Measurements from ENCODE around the gene FAM111A. TPM values are rescaled to one million over a fixed set of nuclear protein-coding genes. Genes with fewer than 3 reads are reported as not detected.
A peak's percentile ranks its signal among the peaks of the same experiment; 100 is the strongest.

The FAM111A gene
- total RNA-seq, 1 experiment from 2014 or later = 20.1 TPM

- H4K8ac ChIP-seq (replicated peaks; ENCODE audit: insufficient read length, low read depth, low read length) = no peak overlapping the region
- H3K14ac ChIP-seq (ENCODE audit: insufficient read depth, low read length) = no peak overlapping the region
- no peak overlapping the region for H3K23ac ChIP-seq (ENCODE audit: insufficient read length, low read depth, low read length)
- no peak overlapping the region for H3K4me2 ChIP-seq (ENCODE audit: insufficient read depth, insufficient read length, low read length)
- no peak overlapping the region for H3K4ac ChIP-seq (ENCODE audit: low read depth, low read length)
- H2AK5ac ChIP-seq (ENCODE audit: insufficient read length, low read length) = no peak overlapping the region
- Mint-ChIP-seq H3K36me3 (ENCODE audit: insufficient read depth in 1 of 3, low read depth in 3 of 3) (peaks cover 32 to 62% (median 35%) of the 10 kb centered on the region in 3 experiments; a peak in 6 of 7 replicates), H3K27me3 (ENCODE audit: low read depth) (no peaks in the 10 kb centered on the region), H3K9me3 (no peaks in the 10 kb centered on the region), H3K4me1 (peaks cover 2 to 3% of the 10 kb centered on the region in 2 experiments; a peak in 2 of 4 replicates), H3K27ac (peak overlapping the region in 1 of 3 experiments; percentile 53; a peak in 3 of 7 replicates), H3K4me3 (no peak overlapping the region)
- H4K91ac ChIP-seq (ENCODE audit: insufficient read length, low read depth, low read length) = no peak overlapping the region
- WGBS (ENCODE audit: extremely low coverage, insufficient read length, low lambda C conversion rate) = no CpG with 5 or more reads among the region's 3 CpGs
- H3K4me1 ChIP-seq (ENCODE audit: insufficient read depth, low read length) = no peaks in the 10 kb centered on the region
- H4K5ac ChIP-seq (ENCODE audit: insufficient read length, low read depth, low read length) = no peak overlapping the region
- no peak overlapping the region for H3T11ph ChIP-seq (ENCODE audit: low read length)
- no peak overlapping the region for H2BK15ac ChIP-seq (ENCODE audit: low read depth, low read length)
- no peak overlapping the region for H2BK20ac ChIP-seq (ENCODE audit: low read depth, low read length, poor library complexity, severe bottlenecking)
- H3K79me2 ChIP-seq (ENCODE audit: insufficient read depth, low read length) = no peaks in the 10 kb centered on the region; the same call in 1 of the 2 replicates
- no peak overlapping the region for H3K9ac ChIP-seq (ENCODE audit: extremely low read depth, insufficient read length, low read length)
- H2AFZ ChIP-seq (ENCODE audit: low read length) = no peak overlapping the region
- no peaks in the 10 kb centered on the region for H4K20me1 ChIP-seq (ENCODE audit: control insufficient read depth, insufficient read depth, insufficient read length)
- peaks cover 4% of the 10 kb centered on the region for H3K9me3 ChIP-seq (ENCODE audit: control insufficient read depth, low read depth, low read length)
- H3K79me1 ChIP-seq (ENCODE audit: insufficient read depth, low read depth, low read length, poor library complexity, severe bottlenecking) = no peaks in the 10 kb centered on the region
- H3K27ac ChIP-seq (ENCODE audit: insufficient read length, low read depth, low read length) = no peak overlapping the region
- no peak overlapping the region for H2BK12ac ChIP-seq (ENCODE audit: insufficient read length, low read depth, low read length)
- no peak overlapping the region for H3K18ac ChIP-seq (ENCODE audit: insufficient read length, low read depth, low read length)
- no peak overlapping the region for H3K56ac ChIP-seq (ENCODE audit: insufficient read length, low read depth, low read length)
- TF ChIP-seq CTCF (conservative IDR thresholded peaks at IDR 0.05) = peak; percentile 65
- H2BK120ac ChIP-seq (ENCODE audit: low read depth, low read length, poor library complexity, severe bottlenecking) = no peak overlapping the region
- DNase-seq = peak; percentile 45
- no peaks in the 10 kb centered on the region for H3K23me2 ChIP-seq (ENCODE audit: insufficient read length, low read depth, low read length, poor library complexity, severe bottlenecking)
- H3K27me3 ChIP-seq (ENCODE audit: insufficient read depth, low read length) = no peaks in the 10 kb centered on the region
- no peak overlapping the region for H2BK5ac ChIP-seq (ENCODE audit: insufficient read length, low read length)
Measured at GRCh38 chr11:59201353-59201752, 58.7 kb downstream of the FAM111A start.

Other genes with a start within 250 kb of the FAM111A start
- 2.1 and 2.8 TPM in 2 replicates for gene GLYATL1, start 203.4 kb upstream of the FAM111A start, total RNA-seq (2021)
- gene GLYATL1B, start 56.5 kb upstream of the FAM111A start, total RNA-seq (2021) = not detected in 2 replicates
- gene FAM111B, start 35.6 kb upstream of the FAM111A start, total RNA-seq (2021) = 31.9 and 35.0 TPM in 2 replicates
- 13.0 and 13.9 TPM in 2 replicates for gene DTX4, start 29.3 kb downstream of the FAM111A start, total RNA-seq (2021)
- not detected in 2 replicates for gene MPEG1, start 70.1 kb downstream of the FAM111A start, total RNA-seq (2021)
- gene OR5AN1, start 216.0 kb downstream of the FAM111A start, total RNA-seq (2021) = not detected in 2 replicates